Bone marrow (tissue), 2 donors: ENCODE results near the gene TTC39A.
"Not testable (repeated sequence)": the region's sequence is repeated elsewhere in the genome, so short reads cannot be mapped to it uniquely, and the experiment has no call there.

Experiments used
- DNase-seq, 2 donors: peaks; one replicate each; lab custom pipeline; 2025; lab: John Stamatoyannopoulos, UW

TTC39A gene

DNA sequence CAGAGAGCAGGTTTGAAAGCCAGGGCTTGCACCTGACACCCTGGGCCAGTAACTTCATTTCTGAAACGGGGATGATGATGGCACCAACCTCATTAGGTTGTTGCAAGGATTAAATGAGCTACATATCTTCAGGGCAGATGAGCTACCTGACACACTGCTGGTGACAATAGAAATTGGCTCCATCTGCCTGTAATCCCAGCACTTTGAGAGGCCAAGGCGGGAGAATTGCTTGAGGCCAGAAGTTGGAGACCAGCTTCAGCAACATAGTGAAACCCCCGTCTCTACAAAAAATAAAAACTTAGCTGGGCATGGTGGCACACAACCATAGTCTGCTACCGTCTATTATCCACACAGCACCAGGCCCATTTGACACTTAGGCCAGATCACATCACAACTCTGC, 6.3 kb upstream of the TTC39A start:
- no peak for DNase-seq

GRCh38 chr1:51336004-51336403, 5.6 kb upstream of the TTC39A start:
- DNase-seq = no peak

- DNase-seq = peak in 1 of 2 donors; percentile 37
Observed at GRCh38 chr1:51331206-51332100, 1.1 kb upstream of the TTC39A start.

- no peak for DNase-seq
Observed at GRCh38 chr1:51329443-51330325, 678 bp downstream of the TTC39A start.

GRCh38 chr1:51328926-51329325, 1.4 kb downstream of the TTC39A start:
- DNase-seq = no peak

DNA sequence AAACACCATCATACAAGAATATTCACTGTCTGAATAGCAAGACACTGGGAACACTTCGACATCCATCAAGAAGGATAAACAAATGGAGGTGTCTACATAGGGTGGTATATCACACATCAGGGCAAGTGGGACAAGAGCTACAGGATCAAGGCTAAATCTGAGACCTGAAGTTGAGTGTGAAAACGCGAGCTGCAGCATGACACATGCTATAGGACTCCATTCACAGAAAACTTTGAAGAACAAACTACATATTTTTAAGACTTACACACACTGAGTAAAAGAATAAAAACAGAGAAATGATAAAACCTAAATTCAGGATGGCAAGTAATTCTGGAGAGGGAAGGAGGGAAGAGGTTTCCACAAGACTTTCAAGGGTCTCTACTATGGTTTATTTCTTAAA, 2.1 kb downstream of the TTC39A start:
- DNase-seq = no peak

GRCh38 chr1:51327386-51327785, 3.0 kb downstream of the TTC39A start:
- no peak for DNase-seq

DNA sequence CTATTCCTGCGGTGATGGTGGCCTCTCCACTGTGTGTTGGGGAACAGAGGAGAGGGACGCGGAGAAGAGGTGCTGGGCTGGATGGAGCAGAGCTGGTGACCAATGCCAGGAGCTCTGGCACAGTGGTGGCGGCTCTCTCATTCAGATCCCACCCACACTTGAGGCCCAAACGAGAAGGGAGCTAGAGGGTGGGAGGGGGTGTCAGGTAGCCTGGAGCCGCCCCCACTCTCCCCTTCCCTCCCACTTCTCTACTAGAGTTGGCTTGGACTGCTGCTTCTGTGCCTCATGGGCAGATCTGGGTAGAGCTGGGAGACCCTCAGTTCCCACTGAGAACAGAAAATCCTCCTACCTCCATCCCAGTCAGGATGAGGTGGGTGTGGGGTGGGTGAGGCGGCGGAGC, 3.5 kb downstream of the TTC39A start:
- no peak for DNase-seq

DNA sequence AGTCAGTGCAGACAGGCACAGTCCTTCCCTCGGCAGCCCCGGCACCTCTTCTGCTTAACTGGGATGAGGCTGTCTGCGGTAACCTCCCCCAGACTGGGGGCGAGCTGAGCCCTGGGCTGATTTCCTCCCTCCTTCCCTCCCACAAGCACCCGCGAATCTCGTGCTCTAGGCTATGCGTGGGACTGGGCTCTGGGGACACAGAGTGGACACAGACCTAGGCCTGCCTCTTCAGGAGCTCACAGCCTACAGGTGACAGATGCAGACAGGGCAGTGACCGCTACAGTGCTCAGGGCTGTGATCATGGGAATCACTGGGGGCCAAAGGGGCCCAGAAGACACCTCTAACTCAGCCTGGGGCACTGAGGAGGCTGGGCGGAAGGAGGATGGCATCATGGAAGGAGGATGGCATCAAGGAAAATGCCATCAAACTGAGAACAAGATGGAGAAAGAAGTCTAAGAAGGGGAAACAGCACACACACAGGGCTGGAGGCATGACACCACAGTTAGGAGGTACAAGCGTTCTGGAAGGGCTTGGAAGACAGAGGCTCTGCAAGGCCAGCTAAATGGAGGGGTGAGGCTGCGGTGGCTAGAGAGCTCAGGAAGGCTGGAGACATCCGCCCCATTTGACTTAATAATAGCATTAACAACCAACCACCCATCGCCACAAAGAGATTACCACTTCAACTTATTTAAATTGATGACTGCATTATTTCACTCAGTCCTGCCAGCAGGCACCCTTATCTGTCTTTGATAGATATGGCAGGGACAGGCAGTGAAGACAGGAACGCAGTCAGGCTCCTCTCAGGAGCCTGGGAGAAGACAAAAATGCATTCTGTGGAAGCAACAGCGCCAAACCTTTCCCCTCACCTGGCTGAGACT, 4.2 kb downstream of the TTC39A start:
- DNase-seq = no peak

DNA sequence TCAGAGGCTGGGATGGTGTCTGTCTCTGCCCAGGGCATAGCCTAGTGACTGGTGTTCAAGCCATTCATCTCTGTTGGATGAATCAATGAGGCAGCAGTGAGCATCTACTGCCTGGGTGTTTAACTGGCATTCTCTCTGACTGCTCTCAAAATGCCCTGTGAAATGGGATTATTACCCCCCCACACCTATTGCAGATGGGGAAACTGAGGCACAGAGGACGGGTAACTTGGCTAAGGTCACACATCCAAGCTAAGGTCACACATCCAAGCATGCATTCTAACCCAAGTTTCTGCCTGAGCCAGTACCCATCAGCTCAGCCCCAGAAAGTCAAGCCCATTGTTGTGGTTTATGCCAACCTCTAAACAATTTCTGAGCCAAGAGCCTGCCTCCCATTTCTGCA, 5.0 kb downstream of the TTC39A start:
- DNase-seq = no peak

DNA sequence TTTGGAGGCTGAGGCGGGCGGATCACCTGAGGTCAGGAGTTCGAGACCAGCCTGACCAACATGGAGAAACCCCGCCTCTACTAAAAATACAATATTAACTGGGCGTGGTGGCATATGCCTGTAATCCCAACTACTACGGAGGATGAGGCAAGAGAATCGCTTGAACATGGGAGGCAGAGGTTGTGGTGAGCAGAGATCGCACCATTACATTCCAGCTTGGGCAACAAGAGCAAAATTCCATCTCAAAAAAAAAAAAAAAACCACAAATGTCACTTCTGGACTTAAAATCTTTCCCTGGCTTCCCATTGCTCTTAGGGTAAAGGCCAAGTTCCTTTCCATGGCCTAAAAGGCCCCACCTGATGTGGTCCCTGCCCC, 5.4 kb downstream of the TTC39A start:
- DNase-seq = not testable (repeated sequence)

GRCh38 chr1:51324251-51325010, 5.9 kb downstream of the TTC39A start:
- no peak for DNase-seq

GRCh38 chr1:51323778-51324177, 6.6 kb downstream of the TTC39A start:
- no peak for DNase-seq

DNA sequence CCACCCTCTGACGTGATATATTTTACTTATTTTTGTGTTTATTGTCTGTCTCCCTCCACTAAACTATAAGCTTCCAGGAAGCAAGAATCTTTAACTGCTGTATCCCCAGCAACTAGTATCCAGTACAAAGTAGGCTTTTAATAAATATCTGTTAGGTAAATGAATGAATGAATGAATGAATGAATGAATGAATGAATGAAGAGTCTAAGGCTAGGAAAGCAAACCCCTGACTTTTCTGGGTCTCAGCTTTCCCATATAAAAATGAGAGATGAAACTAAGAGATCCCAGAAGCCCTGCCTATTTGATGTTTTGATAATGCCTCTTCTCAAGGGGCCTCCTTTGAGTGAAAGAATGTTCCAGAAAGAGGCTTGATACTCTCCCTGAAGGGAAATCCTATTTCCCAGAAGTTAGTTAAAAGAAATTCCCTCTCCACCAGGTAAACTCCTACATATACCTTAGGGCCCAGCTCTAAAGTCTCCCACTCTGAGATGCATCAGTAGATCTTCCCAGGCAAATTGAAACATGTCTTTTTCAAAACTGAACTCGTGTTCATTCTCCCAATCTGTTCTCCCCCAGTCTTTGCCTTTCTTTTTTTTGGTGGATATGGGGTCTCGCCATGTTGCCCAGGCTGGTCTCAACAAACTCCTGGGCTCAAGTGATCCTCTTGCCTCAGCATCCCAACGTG, 7.8 kb downstream of the TTC39A start:
- no peak for DNase-seq

GRCh38 chr1:51321924-51322280, 8.5 kb downstream of the TTC39A start:
- DNase-seq = no peak

GRCh38 chr1:51320967-51321923, 9.1 kb downstream of the TTC39A start:
- DNase-seq = no peak

GRCh38 chr1:51317798-51318197, 12.6 kb downstream of the TTC39A start:
- no peak for DNase-seq

DNA sequence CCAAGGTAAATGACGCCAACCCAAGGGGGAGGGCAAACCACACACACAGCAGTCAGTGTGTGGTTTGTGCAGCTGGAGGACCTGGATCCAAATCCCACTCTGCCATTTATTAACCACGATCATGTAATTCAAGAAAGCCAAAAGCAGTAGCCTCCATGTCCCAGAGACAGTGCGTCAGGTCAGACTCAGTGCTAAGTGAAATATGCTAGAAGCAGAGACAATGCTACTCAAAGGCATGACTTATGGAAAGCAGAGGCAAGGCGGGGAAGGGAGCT, 13.6 kb downstream of the TTC39A start:
- DNase-seq = no peak

DNA sequence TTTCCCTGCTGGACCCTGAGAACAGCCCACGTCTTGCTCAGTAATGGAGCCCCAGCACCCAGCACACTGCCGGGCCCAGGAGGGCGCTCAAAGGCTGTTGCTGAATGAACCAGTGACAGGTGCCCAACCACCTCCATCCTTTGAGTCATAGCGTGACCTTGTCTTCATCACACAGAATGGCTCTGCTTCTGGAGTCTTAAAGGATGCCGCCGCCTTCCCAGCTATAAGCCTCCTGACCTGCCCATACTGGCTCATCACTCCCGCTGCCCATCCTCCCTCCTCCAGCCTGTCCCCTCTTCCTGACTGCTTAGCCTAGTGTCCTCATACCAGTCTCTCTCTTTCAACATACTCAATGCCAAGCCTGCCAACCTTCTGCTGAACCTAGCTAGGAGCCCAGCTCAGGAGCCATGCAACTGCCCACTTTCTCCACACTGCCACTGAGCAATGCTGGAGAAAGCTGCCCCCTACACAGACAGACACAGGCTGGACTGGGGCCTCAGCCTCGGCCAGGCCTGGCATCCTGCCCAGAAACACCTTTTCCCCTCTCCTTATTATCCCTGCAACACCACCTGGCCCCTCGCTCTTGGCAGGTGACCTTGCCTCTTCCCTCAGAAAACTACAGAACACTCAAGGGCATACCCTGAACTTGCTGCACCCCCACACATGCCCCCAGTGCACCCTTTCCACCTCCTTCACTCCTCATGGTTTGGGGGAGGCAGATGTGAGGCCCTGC, 14.1 kb downstream of the TTC39A start:
- DNase-seq = no peak
